ENCODE results near the gene KCNJ5.

GRCh38 chr11:128843198-128843785 is 47.9 kb upstream of the KCNJ5 start:
- TF ChIP-seq ARNTL (CRISPR knock-in tag; IDR thresholded peaks at IDR 0.05; ENCODE audit: borderline replicate concordance, low read depth) (no peak), GLIS3 (CRISPR knock-in tag; IDR thresholded peaks at IDR 0.05) (no peak), ZFP30 (CRISPR knock-in tag; IDR thresholded peaks at IDR 0.05) (no peak), ZNF8 (CRISPR knock-in tag; IDR thresholded peaks at IDR 0.05) (no peak), PPARA (CRISPR knock-in tag; IDR thresholded peaks at IDR 0.05; ENCODE audit: borderline replicate concordance) (no peak), RARB (CRISPR knock-in tag; IDR thresholded peaks at IDR 0.05) (no peak), CREB5 (CRISPR knock-in tag; IDR thresholded peaks at IDR 0.05; ENCODE audit: low read depth) (no peak), OSR1 (CRISPR knock-in tag; IDR thresholded peaks at IDR 0.05) (no peak), TCF4 (CRISPR knock-in tag; IDR thresholded peaks at IDR 0.05; ENCODE audit: borderline replicate concordance) (no peak)
- TF ChIP-seq, protein P1, sequence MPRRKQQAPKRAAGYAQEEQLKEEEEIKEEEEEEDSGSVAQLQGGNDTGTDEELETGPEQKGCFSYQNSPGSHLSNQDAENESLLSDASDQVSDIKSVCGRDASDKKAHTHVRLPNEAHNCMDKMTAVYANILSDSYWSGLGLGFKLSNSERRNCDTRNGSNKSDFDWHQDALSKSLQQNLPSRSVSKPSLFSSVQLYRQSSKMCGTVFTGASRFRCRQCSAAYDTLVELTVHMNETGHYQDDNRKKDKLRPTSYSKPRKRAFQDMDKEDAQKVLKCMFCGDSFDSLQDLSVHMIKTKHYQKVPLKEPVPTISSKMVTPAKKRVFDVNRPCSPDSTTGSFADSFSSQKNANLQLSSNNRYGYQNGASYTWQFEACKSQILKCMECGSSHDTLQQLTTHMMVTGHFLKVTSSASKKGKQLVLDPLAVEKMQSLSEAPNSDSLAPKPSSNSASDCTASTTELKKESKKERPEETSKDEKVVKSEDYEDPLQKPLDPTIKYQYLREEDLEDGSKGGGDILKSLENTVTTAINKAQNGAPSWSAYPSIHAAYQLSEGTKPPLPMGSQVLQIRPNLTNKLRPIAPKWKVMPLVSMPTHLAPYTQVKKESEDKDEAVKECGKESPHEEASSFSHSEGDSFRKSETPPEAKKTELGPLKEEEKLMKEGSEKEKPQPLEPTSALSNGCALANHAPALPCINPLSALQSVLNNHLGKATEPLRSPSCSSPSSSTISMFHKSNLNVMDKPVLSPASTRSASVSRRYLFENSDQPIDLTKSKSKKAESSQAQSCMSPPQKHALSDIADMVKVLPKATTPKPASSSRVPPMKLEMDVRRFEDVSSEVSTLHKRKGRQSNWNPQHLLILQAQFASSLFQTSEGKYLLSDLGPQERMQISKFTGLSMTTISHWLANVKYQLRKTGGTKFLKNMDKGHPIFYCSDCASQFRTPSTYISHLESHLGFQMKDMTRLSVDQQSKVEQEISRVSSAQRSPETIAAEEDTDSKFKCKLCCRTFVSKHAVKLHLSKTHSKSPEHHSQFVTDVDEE (CRISPR knock-in tag; IDR thresholded peaks at IDR 0.05) = no peak
- TF ChIP-seq, protein P2, sequence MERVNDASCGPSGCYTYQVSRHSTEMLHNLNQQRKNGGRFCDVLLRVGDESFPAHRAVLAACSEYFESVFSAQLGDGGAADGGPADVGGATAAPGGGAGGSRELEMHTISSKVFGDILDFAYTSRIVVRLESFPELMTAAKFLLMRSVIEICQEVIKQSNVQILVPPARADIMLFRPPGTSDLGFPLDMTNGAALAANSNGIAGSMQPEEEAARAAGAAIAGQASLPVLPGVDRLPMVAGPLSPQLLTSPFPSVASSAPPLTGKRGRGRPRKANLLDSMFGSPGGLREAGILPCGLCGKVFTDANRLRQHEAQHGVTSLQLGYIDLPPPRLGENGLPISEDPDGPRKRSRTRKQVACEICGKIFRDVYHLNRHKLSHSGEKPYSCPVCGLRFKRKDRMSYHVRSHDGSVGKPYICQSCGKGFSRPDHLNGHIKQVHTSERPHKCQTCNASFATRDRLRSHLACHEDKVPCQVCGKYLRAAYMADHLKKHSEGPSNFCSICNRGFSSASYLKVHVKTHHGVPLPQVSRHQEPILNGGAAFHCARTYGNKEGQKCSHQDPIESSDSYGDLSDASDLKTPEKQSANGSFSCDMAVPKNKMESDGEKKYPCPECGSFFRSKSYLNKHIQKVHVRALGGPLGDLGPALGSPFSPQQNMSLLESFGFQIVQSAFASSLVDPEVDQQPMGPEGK (CRISPR knock-in tag; IDR thresholded peaks at IDR 0.05; ENCODE audit: borderline replicate concordance) = no peak
- TF ChIP-seq, protein P3, sequence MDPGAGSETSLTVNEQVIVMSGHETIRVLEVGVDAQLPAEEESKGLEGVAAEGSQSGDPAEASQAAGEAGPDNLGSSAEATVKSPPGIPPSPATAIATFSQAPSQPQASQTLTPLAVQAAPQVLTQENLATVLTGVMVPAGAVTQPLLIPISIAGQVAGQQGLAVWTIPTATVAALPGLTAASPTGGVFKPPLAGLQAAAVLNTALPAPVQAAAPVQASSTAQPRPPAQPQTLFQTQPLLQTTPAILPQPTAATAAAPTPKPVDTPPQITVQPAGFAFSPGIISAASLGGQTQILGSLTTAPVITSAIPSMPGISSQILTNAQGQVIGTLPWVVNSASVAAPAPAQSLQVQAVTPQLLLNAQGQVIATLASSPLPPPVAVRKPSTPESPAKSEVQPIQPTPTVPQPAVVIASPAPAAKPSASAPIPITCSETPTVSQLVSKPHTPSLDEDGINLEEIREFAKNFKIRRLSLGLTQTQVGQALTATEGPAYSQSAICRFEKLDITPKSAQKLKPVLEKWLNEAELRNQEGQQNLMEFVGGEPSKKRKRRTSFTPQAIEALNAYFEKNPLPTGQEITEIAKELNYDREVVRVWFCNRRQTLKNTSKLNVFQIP (CRISPR knock-in tag; IDR thresholded peaks at IDR 0.05; ENCODE audit: borderline replicate concordance, low read depth) = no peak
